Gastroesophageal sphincter (tissue), 4 donors: ENCODE data around the gene CDK14. TPM values are rescaled to one million over a fixed set of nuclear protein-coding genes. Genes with fewer than 3 reads are reported as not detected.

ENCODE experiments used
- ATAC-seq: fragments of 150-250 bp; one replicate; pipeline ENCODE4 v1.9.1; 2016; ENCODE audit warnings: mild to moderate bottlenecking, moderate library complexity
- H3K27ac ChIP-seq, 4 donors: fragments of 200-600 bp; sonication (generic) in 3 of 4; 1 replicate in 3 of 4; 2 replicates in 1 of 4; pipeline ENCODE4 v1.5.1; 2016 to 2019
- H3K27me3 ChIP-seq: fragments of 200-600 bp; sonication (generic); one replicate; pipeline ENCODE4 v1.5.1; 2019
- H3K36me3 ChIP-seq, 2 donors: fragments of 200-600 bp; sonication (generic); one replicate each; pipeline ENCODE4 v1.5.1; 2019; ENCODE audit warnings: control low read depth in 1 of 2
- H3K4me1 ChIP-seq, 3 donors: fragments of 200-600 bp; sonication (generic); 1 replicate in 2 of 3; 2 replicates in 1 of 3; pipeline ENCODE4 v1.5.1; 2016 to 2019; ENCODE audit warnings: control low read depth in 2 of 3
- H3K4me3 ChIP-seq, 2 donors: fragments of 200-600 bp; sonication (generic); one replicate each; pipeline ENCODE4 v1.5.1; 2019; ENCODE audit warnings: mild to moderate bottlenecking in 1 of 2, moderate library complexity in 1 of 2
- H3K9me3 ChIP-seq, 3 donors: fragments of 200-600 bp; sonication (generic); one replicate each; pipeline ENCODE4 v1.5.1; 2017 to 2019; ENCODE audit warnings: control low read depth in 2 of 3
- EP300 ChIP-seq: sonication (generic); formaldehyde crosslinking; IDR thresholded peaks from one replicate; pipeline ENCODE4 v1.6.1; 2017; ENCODE audit warnings: antibody characterized with exemption, mild to moderate bottlenecking
- POLR2A ChIP-seq, 2 donors: fragments of 450-650 bp; IDR thresholded peaks; one replicate each; pipeline ENCODE4 v1.6.1; 2017; ENCODE audit warnings: antibody characterized with exemption in 2 of 2, mild to moderate bottlenecking in 2 of 2, moderate library complexity in 1 of 2
- POLR2AphosphoS5 ChIP-seq: sonication (generic); formaldehyde crosslinking; IDR thresholded peaks from one replicate; pipeline ENCODE4 v1.6.1; 2017; ENCODE audit warnings: antibody characterized with exemption
- WGBS, 2 donors: methylation state at CpG; one replicate each; pipeline ENCODE4 v1.1.5; 2018; ENCODE audit warnings: low coverage in 1 of 2; 5-methylcytosine and 5-hydroxymethylcytosine counted together
- total RNA-seq, 4 donors: library from RNA; depleted of rRNA; stranded (reverse); fragments of >200 nt; gene quantifications; one replicate each; pipeline ENCODE4 v1.1.0, GENCODE V29; 2016
- TF ChIP-seq, protein P1 (sequence below), 4 experiments: fragments of 200-600 bp in 2 of 4; fragments of 450-650 bp in 2 of 4; sonication (generic) in 1 of 4; IDR thresholded peaks; one replicate each; pipeline ENCODE4 v1.5.1; 2017 to 2019; ENCODE audit warnings: antibody characterized with exemption in 4 of 4, mild to moderate bottlenecking in 2 of 4, moderate library complexity in 2 of 4

The CDK14 gene
- total RNA-seq, 4 donors from 2014 or later = 14.8 to 28.7 (median 18.4) TPM

DNA sequence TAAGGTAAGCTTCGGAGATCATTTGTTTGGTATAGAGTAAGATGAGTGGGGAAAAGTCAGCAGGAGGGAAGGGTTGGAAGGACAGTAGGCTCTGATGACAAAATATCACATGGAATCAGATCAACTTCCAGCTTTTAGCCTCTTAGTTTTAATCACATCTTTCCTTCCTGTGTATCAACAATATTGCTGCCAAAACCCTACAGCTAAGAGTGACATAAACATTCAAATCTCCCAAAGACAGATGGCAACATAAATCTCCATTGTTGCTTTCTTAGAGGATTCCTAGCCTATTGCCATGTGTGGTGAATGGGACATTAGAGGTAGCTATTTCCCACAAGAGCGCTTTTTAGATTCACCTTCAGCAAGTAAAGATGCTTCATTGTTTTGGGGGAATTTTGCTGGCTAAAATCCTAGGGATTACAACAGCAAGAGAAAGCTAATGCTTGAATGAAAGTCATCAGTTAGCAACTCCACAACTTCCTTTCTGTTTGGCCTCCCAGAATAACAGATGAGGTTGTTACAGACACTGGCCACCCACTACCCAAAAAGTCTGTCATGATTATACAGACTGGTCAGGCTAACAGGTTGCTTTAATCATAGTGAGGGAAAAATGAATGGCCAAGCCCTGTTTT, 632.9 kb downstream of the CDK14 start:
- Histone ChIP-seq H3K4me1 (no peaks in the 10 kb centered on the region), H3K27me3 (no peaks in the 10 kb centered on the region), H3K4me3 (no peak overlapping the region), H3K27ac (no peak overlapping the region), H3K36me3 (no peaks in the 10 kb centered on the region), H3K9me3 (no peaks in the 10 kb centered on the region)
- no peak for ATAC-seq
- whole genome bisulfite sequencing, 2 donors = 73 to 100% methylated on average over 1 to 2 of the region's 2 CpGs
- no peak for TF ChIP-seq EP300
- TF ChIP-seq POLR2A (IDR thresholded peaks at IDR 0.05) = no peak
- TF ChIP-seq, protein P1, sequence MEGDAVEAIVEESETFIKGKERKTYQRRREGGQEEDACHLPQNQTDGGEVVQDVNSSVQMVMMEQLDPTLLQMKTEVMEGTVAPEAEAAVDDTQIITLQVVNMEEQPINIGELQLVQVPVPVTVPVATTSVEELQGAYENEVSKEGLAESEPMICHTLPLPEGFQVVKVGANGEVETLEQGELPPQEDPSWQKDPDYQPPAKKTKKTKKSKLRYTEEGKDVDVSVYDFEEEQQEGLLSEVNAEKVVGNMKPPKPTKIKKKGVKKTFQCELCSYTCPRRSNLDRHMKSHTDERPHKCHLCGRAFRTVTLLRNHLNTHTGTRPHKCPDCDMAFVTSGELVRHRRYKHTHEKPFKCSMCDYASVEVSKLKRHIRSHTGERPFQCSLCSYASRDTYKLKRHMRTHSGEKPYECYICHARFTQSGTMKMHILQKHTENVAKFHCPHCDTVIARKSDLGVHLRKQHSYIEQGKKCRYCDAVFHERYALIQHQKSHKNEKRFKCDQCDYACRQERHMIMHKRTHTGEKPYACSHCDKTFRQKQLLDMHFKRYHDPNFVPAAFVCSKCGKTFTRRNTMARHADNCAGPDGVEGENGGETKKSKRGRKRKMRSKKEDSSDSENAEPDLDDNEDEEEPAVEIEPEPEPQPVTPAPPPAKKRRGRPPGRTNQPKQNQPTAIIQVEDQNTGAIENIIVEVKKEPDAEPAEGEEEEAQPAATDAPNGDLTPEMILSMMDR (IDR thresholded peaks at IDR 0.05) = no peak
- no peak for TF ChIP-seq POLR2AphosphoS5

DNA sequence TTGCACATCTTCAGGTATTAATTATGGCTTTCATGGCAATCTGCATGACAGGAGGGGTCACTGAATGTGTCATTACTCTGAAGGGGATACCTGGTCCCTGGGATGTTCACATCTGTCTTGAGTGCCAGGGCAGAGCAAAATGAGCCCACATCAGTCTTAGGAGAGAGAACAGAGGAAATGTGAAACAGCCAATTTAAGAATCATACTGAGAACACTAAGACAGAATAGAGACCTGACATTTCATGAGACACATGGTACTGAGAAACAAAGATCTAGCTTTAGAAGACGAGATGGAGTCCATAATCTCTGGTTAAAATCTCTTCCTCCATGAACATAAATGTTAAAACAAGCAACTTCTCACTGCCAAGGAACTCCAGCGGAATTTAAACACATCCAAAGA, 634.0 kb downstream of the CDK14 start:
- H3K4me3 ChIP-seq = no peak overlapping the region
- ATAC-seq = no peak
- no peaks in the 10 kb centered on the region for H3K36me3 ChIP-seq
- no peaks in the 10 kb centered on the region for H3K27me3 ChIP-seq
- no peak overlapping the region for H3K27ac ChIP-seq
- H3K9me3 ChIP-seq = no peaks in the 10 kb centered on the region
- H3K4me1 ChIP-seq = no peaks in the 10 kb centered on the region
- 76 to 78% methylated on average over 2 of the region's 2 CpGs for WGBS, 2 donors
- TF ChIP-seq, protein P1 (IDR thresholded peaks at IDR 0.05) = no peak
- no peak for TF ChIP-seq EP300
- TF ChIP-seq POLR2AphosphoS5 = no peak
- TF ChIP-seq POLR2A (IDR thresholded peaks at IDR 0.05) = no peak

- no peaks in the 10 kb centered on the region for H3K4me1 ChIP-seq
- WGBS, 2 donors = 84 to 88% methylated on average over 3 of the region's 3 CpGs
- H3K9me3 ChIP-seq = no peaks in the 10 kb centered on the region
- no peak overlapping the region for H3K4me3 ChIP-seq
- H3K36me3 ChIP-seq = no peaks in the 10 kb centered on the region
- no peaks in the 10 kb centered on the region for H3K27me3 ChIP-seq
- ATAC-seq = no peak
- TF ChIP-seq POLR2A (IDR thresholded peaks at IDR 0.05) (no peak), POLR2AphosphoS5 (no peak), EP300 (no peak)
- TF ChIP-seq, protein P1 (IDR thresholded peaks at IDR 0.05) = no peak
- no peak overlapping the region for H3K27ac ChIP-seq
Observed at GRCh38 chr7:91230503-91230902, 634.4 kb downstream of the CDK14 start.

DNA sequence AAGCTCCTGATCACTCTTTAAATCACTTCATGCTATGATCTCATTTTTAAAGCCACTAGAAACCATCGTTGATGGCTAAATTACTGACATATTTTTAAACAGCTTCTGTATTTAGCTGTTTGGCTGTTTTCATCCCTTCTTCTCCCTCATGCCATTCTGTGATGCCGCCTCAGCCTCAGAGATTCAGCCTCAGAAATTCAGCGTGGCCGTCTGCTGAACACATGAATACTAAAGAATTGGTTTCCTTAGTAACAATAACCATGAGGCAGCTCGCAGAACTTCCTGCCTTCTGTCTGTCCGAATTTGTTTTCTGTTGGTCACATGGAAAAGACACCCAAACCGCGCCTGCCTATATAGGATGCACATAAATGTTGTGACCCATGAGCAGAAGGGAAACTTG, 637.1 kb downstream of the CDK14 start:
- ATAC-seq = no peak
- no peaks in the 10 kb centered on the region for H3K4me1 ChIP-seq
- no peaks in the 10 kb centered on the region for H3K36me3 ChIP-seq
- H3K27me3 ChIP-seq = no peaks in the 10 kb centered on the region
- no peak overlapping the region for H3K4me3 ChIP-seq
- TF ChIP-seq POLR2AphosphoS5 (no peak), POLR2A (IDR thresholded peaks at IDR 0.05) (no peak), EP300 (no peak)
- TF ChIP-seq, protein P1 (IDR thresholded peaks at IDR 0.05) = no peak
- H3K9me3 ChIP-seq = no peaks in the 10 kb centered on the region
- 64 to 65% methylated on average over 4 to 8 of the region's 8 CpGs for WGBS, 2 donors
- no peak overlapping the region for H3K27ac ChIP-seq

DNA sequence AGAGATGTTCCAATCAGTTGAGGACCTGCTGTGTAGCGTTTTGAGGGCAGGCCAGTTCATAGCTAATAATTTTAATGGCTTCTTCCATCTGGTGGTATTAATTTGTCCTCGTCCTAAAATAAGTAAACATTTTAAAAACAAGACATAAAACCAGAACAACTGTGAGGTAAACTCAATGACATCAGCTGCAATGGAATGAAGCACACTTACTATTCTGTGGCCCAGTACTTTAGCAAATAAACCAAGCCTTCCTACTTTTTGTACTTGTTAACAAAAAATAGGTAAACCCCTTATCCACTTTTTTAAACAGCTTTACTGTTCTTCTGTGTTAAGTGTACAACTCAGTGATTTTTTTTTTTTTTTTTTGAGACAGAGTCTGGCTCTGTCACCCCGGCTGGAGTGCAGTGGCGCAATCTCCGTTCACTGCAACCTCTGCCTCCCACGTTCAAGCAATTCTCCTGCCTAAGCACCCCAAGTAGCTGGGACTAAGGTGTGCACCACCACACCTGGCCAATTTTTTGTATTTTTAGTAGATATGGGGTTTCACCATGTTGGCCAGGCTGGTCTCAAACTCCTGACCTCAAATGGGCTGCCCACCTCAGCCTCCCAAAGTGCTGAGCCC, 639.2 kb downstream of the CDK14 start:
- no peak for ATAC-seq
- TF ChIP-seq EP300 (no peak), POLR2AphosphoS5 (no peak), POLR2A (IDR thresholded peaks at IDR 0.05) (no peak)
- no peak overlapping the region for H3K27ac ChIP-seq
- H3K36me3 ChIP-seq = no peaks in the 10 kb centered on the region
- no peaks in the 10 kb centered on the region for H3K9me3 ChIP-seq
- H3K4me1 ChIP-seq = peaks cover 0 to 11% (median 3%) of the 10 kb centered on the region in 3 donors
- H3K27me3 ChIP-seq = no peaks in the 10 kb centered on the region
- 89 to 90% methylated on average over 5 to 6 of the region's 6 CpGs for WGBS, 2 donors
- H3K4me3 ChIP-seq = no peak overlapping the region
